22Rv1 (cell line): ENCODE data around the gene C1orf185.

ENCODE experiments used
- ZFX ChIP-seq: fragments of 450-650 bp; IDR thresholded peaks from 2 replicates; pipeline ENCODE4 v1.6.1; 2017; ENCODE audit warnings: antibody characterized with exemption, borderline replicate concordance
- TF ChIP-seq, protein P1 (sequence below): fragments of 450-650 bp; IDR thresholded peaks from 2 replicates; pipeline ENCODE4 v1.5.1; 2017; ENCODE audit warnings: mild to moderate bottlenecking

DNA sequence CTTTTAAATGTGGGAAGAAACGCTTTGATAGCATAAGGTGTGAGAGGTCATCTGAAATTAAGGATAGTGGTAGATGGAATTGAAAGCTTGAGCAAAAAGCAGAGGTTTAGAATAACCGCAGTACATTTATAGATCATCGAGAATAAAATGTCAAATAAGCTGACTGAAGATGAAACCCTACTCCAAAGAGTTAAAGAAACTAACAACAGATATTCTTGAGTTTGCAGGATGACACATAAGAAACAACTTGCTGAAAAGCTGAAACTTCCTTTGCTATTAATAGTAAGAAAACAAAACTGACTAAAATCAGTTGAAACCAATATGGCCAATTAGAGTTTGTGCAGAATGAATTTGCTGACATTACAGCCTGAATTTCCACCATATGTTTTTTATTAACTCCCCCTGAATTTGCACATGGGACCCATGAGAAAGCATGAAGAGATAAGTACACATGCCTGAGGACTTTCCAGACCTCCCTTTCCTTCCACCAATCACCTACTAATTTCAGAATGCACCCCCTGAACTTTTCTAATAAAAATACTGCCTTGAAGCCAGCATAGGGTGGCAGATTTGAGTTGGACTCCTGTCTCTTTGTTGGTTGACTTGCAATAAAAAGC lies 1.7 kb upstream of the C1orf185 start:
- TF ChIP-seq, protein P1, sequence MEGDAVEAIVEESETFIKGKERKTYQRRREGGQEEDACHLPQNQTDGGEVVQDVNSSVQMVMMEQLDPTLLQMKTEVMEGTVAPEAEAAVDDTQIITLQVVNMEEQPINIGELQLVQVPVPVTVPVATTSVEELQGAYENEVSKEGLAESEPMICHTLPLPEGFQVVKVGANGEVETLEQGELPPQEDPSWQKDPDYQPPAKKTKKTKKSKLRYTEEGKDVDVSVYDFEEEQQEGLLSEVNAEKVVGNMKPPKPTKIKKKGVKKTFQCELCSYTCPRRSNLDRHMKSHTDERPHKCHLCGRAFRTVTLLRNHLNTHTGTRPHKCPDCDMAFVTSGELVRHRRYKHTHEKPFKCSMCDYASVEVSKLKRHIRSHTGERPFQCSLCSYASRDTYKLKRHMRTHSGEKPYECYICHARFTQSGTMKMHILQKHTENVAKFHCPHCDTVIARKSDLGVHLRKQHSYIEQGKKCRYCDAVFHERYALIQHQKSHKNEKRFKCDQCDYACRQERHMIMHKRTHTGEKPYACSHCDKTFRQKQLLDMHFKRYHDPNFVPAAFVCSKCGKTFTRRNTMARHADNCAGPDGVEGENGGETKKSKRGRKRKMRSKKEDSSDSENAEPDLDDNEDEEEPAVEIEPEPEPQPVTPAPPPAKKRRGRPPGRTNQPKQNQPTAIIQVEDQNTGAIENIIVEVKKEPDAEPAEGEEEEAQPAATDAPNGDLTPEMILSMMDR: no peak
- no peak for TF ChIP-seq ZFX
